GOT3 (cell line): ENCODE results near the gene CTSE.
"Not testable (repeated sequence)": the region's sequence is repeated elsewhere in the genome, so short reads cannot be mapped to it uniquely, and the experiment has no call there.

ENCODE experiments used
- DNase-seq: peaks from one replicate; lab custom pipeline; 2025; ENCODE audit warnings: mixed read lengths; lab: John Stamatoyannopoulos, UW

Gene CTSE

DNA sequence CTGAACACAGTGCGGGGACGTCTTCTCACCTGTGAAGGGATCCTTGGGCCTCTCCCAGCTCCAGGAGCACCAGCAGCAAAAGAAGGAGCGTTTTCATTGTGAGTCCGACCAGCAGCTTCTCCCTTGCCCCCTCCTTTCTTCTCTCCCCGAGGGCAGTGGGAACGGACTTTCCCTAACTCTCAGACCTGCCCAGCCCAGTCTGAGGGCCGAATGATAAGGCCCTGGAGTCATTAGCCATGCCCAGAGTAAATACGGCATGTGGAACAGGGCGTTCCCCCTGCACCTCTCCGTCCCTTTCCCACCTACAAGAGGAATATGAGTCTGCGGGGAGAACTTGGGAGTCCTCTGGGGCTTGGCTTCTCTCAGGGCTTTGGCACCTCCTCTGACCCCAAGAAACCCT is at the start of gene CTSE:
Gene CTSE, minus strand, starts transcription at position 201 of the 400 bp plus-strand sequence. Its CDS starts 104 bp downstream, at position 97.
- DNase-seq: no peak

DNA sequence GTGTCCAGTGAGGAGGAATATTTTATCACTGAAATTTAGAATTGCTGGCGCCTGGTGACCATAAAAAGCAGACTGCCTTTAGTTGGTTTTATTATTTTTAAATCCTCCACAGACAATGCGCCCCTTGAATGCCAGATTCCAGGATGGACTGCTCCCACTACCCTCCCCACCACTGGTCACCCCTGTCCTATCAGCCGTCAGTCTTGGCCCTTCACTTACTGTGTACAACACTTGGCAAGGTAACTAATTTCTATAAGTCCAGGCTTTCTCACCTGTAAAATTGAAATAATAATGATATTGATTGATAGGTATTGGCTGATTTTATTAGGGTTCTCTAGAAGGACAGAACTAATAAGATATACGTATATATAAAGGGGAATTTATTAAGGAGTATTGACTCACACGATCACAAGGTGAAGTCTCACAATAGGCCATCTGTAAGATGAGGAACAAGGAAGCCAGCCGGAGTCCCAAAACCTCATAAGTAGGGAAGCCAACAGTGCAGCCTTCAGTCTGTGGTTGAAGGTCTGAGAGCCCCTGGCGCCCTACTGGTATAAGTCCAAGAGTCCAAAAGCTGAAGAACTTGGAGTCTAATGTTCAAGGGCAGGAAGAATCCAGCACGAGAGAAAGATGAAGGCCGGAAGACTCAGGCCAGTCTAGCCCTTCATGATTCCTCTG is 47.1 kb upstream of the CTSE start:
- no peak for DNase-seq

DNA sequence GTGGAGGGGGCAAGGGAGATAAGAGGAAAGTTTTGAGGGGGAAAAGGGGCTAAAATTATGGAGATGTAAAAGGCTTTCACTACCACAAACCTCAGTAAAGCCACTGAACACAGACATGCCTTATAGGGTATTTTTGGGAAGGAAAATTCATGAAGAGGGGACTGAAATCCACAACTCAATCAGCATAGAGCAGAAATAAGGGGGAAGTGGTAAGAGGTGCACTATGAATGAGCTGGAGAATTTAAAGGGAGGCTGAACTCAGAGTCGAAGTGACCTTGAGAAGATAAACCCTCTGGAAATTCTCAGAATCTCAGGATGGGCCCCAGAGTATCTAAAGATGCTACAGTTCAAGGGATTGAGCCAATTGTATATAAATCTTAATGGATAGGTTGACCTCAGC is 44.6 kb upstream of the CTSE start:
- no peak for DNase-seq

DNA sequence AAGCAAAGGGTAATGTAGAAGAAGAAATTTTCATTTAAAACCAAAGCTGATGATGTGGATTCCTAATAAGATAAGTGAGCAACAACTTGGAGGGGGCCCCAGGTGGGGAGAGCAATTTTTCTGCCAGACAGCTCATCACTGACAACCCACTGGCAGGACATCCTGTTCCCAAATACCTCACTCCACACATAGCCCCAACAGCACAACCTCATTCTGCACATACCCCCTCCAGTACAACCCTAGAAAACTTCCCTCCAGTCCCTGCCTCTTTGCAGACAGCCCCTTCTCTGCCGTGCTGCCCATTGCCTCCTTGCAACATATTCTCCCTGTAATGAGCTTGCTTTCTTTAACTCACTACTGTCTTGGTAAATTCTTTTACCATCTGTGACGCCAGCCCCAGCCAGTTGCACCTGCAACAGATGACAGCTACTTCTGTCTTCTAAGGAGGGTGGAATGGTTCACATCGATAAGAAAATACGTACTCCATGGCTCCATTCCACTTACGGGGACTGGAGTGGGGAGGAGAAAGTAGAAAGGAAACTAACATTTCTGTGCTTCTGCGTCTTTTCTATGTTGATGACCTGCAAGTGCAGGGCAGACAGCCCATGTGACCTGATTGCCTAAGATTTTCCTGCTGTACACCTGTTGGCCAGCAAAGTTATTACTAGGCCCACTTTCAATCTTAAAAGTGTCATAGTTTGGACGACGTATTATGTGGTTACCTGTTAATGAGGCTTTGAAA is 44.0 kb upstream of the CTSE start:
- no peak for DNase-seq

DNA sequence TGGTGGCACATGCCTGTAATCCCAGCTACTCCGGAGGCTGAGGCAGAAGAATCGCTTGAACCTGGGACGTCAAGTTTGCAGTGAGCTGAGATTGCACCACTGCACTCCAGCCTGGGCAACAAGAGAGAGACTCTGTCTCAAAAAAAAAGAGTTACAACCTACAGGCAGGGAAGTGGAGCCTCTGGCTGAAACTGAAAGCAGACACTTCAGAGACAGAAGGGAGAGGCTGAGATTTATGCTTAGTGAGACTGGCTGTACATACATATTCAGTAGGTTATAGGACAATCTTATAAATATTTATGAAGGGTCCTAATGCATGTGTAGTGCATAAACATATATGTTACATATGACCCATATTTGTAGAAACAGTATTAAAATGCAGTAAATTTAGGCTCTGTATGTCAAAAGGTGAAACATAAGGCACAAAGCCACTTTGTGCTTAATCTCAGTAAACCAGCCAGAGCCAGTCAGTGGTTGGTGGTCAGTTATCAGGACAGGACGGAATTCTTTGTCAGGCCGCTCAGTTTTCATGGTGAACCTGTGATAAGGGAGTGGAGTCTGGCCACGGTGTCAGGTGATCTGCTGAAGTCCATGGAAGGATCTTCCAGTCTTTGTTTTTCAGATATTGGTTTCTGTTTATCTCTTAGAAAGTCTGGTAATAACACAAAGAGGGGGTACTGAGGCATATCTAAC is 42.9 kb upstream of the CTSE start:
- DNase-seq: no peak

DNA sequence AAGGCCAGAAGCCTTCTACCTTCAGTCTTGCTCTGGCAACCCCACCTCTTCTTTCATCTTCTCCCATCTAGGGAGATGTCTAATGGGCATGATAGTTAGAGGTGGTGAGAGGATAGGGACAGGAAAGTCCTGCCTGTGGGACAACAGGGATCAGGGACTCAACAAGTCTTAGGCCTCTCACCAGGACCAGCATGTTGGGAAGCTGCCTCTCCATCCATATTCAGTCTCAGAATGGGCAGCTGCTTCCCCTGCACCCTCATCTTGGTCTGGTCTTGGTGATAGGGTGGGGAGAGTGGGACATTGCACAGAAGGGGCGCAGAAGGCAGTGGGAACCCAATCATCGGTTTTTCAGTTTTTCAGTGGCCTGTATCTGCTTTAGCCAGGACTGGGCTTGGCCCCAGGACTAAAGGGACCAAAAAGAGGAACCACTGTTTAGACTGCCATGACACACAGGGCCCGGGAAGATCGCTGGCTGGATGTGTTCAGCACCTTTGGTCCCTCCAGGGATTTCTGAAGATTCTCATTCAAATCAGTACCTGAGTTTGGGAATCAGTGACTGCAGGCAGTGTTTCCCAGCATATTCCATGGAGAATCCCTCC is 42.0 kb upstream of the CTSE start:
- no peak for DNase-seq

DNA sequence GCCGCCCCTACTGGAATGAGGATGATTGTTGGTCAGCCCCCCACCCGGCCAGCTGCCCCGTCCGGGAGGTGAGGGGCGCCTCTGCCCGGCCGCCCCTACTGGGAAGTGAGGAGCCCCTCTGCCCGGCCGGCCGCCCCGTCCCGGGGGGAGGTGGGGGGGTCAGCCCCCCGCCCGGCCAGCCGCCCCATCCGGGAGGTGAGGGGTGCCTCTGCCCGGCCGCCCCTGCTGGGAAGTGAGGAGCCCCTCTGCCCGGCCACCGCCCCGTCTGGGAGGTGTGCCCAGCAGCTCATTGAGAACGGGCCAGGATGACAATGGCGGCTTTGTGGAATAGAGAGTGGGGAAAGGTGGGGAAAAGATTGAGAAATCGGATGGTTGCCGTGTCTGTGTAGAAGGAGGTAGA is 40.8 kb upstream of the CTSE start:
- DNase-seq: not testable (repeated sequence)

DNA sequence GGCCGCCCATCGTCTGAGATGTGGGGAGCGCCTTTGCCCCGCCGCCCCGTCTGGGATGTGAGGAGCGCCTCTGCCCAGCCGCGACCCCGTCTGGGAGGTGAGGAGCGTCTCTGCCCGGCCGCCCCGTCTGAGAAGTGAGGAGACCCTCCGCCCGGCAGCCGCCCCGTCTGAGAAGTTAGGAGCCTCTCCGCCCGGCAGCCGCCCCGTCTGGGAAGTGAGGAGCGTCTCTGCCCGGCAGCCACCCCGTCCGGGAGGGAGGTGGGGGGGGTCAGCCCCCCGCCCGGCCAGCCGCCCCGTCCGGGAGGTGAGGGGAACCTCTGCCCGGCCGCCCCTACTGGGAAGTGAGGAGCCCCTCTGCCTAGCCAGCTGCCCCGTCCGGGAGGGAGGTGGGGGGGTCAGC is 40.3 kb upstream of the CTSE start:
- DNase-seq: not testable (repeated sequence)

DNA sequence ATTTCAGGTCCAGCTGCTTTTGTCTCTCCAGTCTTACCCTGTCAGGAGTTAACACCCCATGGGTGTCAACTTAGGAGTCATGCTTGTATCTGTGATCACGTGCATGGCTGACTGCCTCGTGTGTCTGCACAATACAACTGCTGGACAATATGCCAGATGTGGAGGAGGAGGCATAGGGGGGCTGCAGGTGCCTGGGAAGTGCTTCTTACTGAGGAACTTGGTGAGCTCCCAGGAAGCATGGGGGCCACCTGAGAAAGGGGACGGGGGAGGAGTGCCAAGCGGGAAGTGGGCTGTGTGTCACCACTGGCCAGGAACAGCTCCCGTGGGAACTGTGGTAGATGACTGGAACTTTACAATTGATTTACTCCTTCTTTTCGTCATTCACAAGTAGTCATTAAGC is 38.8 kb upstream of the CTSE start:
- no peak for DNase-seq

DNA sequence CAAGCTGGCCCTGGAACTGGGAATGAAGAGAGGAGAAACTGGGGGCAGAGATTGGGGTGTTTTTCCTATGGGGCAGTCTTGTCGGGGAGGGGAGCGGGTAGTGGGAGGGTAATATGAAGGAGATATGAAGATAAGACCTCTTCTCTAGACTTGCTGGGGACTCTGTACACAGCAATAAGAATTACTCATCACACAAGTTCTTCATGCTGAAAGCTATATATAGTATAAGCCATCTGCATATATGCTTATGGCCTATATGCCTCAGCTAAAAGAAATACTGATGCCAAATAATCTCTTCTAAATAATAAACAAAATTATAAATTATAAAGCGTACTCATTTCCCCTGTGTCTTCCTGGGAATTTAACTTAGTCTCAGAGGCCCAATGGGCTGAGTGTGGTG is 37.1 kb upstream of the CTSE start:
- no peak for DNase-seq

DNA sequence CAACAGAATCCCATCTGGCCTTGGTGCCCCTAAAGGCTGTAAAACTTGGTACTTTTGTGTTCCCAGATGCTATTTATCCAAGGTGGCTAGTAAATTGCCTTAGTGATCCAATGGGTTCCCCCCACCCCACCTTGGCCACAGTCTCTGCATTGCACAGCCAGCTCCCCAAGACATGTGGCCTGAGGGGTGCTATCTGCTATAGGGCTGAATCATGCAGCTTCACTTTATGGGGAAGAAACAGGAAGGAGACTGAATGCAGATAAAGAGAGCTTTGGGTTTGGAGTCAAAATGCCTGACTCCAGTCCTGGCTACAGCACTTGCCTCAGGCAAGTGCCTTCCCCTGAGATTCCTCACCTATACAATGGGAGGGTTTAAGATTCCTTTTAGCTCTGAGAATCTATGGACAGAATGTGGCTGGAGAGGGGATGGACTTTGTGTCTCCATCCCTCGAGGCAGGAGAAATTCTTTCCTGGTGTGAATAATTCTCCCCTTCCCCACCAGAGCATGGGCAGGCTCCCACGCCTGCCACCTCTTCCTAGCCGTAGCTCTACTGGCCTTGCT is 35.7 kb upstream of the CTSE start:
- DNase-seq: no peak

DNA sequence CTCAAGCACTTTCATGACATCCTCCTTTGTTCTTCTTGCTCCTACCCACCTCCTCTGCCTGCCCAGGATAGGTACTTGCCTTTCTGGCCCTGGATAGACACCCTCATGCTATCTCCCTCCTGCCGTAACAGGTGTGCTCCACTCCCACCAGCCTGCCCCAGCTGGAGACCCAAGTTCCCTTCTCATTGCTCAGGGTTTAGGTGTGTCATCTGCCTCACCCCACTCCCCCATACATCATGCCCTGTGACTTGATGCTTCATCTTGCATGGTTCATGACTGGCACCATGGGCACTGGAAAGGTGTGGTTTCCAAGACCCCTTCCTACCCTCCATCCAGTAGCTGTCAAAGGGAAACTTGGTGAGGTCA is 35.2 kb upstream of the CTSE start:
- no peak for DNase-seq

DNA sequence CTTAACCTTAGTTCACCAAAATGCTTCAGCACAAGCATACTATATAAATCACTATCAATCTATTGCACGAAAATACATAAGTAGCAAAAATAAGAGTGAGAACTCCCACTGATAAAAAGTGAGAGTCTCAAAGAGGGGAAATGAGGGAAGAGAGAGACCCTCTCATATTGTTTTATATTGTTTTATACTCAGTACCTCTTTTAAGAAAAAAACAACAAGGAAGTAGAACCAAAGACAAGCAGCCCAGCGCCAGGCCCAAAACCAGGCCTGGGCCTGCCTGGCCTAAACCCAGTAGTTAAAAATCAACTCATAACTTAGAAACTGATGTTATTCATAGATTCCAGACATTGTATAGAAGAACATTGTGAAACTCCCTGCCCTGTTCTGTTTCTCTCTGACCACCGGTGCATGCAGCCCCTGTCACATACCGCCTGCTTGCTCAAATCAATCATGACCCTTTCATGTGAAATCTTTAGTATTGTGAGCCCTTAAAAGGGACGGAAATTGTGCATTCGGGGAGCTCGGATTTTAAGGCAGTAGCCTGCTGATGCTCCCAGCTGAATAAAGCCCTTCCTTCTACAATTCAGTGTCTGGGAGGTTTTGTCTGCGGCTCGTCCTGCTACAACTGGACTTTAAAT is 34.7 kb upstream of the CTSE start:
- DNase-seq: not testable (repeated sequence)

DNA sequence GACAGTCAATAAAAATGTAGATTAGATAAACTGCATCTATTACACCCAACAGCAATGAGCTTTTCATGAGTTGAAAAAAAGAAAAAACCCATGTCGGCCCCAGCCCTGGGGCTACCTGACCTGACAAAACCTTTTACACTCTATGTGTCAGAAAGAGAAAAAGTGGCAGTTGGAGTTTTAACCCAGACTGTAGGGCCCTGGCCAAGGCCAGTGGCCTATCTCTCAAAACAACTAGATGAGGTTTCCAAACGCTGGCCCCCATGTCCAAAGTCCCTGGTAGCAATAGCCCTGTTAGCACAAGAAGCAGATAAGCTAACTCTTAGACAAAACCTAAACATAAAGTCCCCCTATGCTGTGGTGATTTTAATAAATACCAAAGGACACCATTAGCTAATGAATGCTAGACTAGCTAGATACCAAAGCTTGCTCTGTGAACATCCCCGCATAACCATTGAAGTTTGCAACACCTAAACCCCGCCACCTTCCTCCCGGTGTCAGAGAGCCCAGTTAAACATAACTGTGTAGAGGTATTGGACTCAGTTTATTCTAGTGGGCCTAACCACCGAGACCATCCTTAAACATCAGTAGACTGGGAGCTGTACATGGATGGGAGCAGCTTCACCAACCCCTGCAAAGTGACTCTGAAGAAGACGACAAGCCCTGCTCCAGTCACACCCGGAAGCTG is 32.1 kb upstream of the CTSE start:
- DNase-seq: not testable (repeated sequence)

DNA sequence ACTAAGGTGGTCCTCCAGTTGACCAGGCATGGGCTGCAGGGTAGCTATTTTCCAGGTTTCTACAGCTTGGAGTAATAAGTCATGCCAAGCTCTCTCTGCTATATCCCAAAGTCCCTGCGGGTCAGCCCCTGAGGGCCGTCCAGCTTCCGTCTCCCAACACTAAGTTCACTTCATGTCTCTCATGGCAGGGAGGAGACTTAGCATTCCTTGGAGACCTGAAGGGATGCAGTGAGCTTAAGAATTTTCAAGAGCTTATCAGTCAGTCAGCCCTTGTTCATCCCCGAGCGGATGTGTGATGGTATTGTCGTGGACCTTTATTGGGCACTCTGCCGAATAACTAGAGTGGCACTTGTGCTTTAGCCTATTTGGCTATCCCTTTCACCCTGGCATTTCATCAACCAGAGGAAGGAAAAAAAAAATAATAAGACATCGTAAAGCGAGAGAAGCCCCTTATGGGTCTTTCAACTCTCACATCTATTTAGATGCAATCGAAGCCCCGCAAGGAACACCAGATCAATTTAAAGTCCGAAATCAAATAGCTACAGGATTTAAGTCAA is 31.5 kb upstream of the CTSE start:
- DNase-seq: not testable (repeated sequence)

DNA sequence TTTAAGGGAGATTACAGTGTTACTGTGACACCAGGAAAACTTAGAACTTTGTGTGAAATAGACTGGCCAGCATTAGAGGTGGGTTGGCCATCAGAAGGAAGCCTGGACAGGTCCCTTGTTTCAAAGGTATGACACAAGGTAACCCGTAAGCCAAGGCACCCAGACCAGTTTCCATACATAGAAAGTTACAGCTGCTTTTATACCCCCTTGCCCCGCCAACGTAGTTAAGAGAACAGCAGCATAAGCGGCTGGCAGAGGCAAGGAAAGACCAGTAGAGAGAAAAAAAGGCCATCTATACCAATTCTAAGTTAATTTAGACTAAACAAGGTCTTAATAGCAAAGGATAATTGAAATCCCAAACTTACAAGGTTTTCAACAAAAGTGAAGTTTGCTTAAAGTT is 29.9 kb upstream of the CTSE start:
- not testable (repeated sequence) for DNase-seq

DNA sequence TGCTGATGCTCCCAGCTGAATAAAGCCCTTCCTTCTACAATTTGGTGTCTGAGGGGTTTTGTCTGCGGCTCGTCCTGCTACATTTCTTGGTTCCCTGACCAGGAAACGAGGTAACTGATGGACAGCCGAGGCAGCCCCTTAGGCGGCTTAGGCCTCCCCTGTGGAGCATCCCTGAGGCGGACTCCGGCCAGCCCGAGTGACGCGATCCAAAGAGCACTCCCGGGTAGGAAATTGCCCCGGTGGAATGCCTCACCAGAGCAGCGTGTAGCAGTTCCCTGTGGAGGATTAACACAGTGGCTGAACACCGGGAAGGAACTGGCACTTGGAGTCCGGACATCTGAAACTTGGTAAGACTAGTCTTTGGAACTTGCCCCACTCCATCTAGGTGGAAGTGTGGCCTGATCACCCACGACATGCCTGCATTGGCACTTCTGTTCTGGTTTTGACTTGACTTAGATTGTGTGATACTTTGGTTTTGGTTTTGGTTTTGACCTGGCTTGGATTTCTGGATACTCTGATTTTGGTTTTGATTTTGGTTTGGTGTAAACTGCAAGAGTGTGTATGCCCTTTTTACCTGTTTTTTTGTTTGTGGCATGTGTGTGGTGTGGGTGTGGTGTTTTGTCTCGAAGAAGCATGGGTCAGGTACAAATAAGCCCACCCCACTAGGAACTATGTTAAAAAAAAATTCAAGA is 29.4 kb upstream of the CTSE start, which contains the start of gene RHEX:
Gene RHEX, plus strand, starts transcription at position 255 of the 692 bp plus-strand sequence. CDS start 44,656 bp downstream, outside the sequence.
- not testable (repeated sequence) for DNase-seq

DNA sequence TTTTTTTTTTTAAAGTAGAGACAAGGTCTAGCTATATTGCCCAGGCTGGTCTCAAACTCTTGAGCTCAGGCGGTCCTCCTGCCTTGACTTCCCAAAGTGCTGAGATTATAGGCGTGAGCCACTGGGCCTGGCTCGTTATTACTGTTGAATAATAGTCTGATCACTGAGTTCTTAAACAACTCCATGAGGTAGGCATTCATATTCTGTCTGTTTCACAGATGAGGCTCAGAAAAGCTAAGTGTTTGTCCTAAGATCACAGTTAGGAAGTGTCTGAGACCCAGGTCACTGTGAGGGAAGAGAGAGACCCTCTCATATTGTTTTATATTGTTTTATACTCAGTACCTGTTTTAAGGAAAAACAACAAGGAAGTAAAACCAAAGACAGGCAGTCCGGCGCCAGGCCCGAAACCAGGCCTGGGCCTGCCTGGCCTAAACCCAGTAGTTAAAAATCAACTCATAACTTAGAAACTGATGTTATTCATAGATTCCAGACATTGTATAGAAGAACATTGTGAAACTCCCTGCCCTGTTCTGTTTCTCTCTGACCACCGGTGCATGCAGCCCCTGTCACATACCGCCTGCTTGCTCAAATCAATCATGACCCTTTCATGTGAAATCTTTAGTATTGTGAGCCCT is 28.7 kb upstream of the CTSE start:
- DNase-seq: not testable (repeated sequence)

DNA sequence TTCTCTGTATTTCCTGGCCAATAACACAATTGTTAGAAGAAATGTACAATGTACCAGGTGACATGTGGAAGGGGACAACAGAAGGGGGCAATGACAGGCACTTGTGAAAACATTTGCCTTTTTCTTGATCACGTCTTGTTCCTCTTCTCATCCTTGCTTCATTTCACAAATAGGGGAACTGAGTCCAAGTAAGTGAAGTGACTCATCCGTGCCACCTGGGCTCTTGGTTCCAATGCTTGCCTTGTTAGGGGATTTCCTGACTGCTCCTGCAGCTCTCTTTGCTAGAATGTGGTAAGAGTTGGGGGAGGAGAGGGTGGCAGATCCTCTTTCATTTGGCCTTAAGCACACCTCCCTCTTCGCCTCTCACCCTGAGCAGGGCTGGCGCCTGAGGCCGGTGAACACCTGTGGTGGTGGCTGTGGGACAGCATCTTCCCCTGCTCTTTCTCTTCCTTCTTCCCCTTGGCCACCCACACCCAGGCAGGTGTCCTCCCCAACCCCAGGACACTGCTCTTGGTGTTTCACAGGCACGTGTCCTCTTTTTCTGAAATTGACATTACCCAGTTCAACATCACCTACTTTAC is 27.1 kb upstream of the CTSE start:
- no peak for DNase-seq
